Cerebellar cortex (tissue), 1 donor: Measurements from ENCODE around the gene TP53BP2.
A peak's percentile ranks its signal among the peaks of the same experiment; 100 is the strongest.

ENCODE experiments used
- DNase-seq: peaks from one replicate; pipeline ENCODE4 v3.0.0-alpha.2; 2015; ENCODE audit warnings: low spot score

Gene TP53BP2

DNA sequence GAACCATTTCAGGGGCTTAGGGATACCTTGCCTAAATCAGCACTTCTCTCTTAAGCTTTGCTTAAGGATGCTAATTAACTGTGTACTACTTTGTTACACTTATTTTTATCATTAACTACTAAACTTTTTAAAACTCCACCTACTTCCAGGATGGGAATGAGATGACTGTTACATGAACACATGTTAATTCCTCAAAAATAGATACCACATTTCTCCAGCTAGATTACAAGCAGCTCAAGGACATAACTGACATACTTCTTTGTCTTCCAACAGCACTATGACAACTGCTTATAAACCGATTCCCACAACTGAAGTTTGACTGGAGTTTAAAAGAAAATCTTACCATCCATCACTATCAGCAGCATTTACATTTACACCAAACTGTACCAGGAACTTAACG, 53.7 kb downstream of the TP53BP2 start:
- DNase-seq = no peak

DNA sequence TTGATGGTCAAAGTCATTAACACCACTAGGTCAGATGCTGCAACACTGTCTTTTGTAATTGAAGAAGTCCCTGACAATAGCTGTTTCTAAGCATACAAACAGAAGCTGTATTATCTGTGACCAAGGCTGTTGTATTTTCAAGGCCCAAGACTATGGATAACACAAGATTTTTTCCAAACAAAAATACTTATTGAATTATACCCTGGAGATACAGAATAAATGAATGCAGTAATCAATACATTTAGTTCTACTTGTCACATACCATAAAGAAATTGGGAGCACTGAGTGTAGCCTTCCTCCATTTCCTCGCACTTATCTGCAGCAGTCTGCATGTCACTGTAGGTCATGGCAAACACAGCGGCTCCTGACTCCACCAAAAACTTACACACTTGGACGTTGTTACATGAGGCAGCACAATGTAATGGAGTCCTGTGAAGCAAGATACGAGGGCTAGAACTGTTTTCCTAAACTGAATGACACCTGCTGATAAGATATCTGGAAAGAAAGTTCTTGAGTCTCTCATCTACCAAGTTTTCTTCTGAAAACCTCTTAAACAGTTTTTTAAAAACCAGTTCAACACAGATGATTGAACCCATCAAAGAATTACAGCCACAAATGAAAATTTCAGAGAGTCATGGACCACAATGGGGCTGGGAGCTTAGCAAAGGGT, 56.9 kb downstream of the TP53BP2 start:
- no peak for DNase-seq

DNA sequence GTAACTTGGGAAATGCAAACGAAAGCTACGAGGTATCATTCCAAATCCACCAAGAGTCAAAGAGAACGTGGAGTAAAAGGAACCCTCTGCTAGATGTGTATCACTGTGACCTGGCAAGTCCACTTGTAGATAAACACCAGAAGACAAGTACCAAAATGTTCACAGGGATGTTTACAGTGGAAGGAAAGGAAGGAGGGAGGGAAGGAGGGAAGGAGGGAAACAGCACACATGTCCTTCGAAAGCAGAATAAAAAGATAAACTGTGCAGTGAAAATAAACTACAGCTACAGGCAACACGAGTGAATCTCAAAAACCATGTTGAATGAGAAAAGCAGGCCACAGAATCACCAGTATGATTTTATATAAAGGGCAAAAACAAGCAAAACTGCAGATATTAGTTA, 59.9 kb downstream of the TP53BP2 start:
- no peak for DNase-seq

DNA sequence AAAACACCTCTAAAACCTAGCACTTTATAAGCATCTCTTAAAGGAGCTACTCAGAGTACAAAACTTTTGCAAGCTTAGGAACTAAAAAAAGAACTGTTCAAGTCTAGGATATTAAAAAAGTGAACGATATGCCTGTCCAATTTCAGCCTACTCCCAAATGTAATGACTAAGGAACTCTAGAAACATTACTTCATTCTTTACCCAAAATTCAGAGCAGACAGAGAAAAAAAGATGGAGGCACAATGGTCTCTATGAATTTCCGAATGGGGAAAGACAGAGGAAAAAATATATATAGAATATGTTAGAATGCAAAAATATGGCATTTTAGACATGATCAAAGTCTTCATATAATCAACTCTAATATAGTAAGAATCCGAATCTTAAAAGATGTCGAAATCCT, 61.2 kb downstream of the TP53BP2 start:
- no peak for DNase-seq

- no peak for DNase-seq
These were observed 62.1 kb downstream of the TP53BP2 start for GRCh38 chr1:223783676-223784075.

DNA sequence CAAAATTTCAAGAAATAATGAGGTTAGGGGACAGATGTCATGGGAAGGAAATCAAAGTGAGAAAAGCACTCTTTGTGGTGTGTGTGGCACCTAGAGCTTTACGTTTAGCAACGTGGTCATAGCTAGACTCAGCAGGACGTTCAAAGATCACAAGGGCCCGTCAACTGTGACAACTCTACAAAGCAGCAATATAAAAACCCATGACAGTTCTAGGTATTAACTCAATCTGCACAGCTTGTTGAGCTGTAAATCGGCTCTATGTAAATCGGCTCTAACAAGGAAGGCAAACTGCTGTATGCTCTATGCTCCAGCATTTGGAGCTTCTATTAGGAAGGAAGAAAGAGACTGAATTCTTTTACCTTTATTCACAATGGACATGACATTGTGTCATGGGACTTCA, 64.8 kb downstream of the TP53BP2 start:
- DNase-seq = no peak

- no peak for DNase-seq
These were observed 65.4 kb downstream of the TP53BP2 start for GRCh38 chr1:223780318-223780717.

- no peak for DNase-seq
These were observed 68.8 kb downstream of the TP53BP2 start for GRCh38 chr1:223776826-223777454.

DNA sequence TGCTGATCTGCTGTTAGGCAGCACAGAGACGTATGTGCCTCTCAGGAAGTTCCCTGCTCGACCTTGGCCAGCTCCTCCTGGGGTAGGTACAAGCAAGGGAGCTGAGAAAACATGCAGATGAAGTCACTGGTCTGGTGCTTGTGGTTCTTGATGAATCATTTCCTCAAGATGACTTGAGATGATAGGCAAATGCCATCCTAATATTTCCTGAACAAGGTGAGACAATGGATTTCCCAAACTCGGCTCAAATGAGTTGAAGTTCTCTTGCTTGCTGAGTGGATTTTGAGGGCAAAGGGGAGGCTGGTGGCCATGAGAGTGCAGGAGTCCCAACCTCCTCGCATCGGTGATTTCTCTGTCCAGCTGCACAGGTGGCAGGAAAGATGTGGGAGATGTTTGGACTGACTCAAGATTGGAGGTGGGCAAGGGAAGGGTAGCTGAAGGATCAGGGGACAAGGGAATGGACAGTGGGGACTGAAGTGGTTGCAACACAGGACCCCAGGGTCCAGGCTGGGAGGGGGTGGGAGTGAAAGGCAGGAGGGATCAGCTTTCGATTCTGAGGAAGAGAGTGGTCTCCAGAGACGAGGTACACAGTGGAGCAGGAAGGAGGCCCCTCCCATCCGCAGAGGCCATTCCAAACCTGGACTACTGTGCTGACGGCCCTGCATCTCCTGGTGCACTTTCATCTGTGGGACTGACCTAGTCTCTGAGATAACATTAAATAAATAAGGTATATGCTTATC, 69.5 kb downstream of the TP53BP2 start:
- DNase-seq = no peak

DNA sequence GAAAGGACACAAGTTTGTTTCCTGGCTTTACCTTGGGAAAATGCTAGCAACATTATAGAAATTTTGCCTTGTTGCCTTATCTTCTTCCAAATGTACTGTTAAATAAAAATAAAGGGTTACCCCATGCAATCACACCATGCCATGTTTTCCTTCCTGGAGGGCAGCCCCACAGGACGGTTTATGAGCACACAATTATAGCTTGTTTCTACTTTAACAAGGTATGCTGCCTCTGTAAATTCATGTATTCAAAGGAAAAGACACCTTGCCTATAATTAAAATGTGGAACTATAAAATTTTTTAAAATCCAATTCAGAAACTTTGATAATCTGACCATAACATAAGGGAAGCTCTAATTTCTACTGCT, 70.1 kb downstream of the TP53BP2 start:
- DNase-seq = no peak

DNA sequence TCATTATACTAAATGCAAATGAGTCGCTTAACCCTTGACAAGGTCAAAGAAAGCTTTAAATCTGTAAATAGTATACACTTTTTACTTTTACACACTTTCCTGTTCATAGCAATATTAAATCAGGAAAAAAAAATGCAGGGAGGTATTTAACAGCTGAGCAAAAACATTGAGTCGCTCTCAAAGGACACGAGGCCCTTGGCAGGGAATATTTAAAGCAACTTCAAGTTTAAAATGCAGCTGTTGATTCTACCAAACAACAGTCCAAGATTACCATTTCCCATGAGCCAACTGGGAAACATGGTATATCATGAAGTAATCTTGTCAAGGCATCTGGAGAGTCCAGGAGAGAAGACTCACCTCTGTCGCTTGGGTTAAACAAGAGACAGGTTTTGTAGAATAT, 70.7 kb downstream of the TP53BP2 start:
- DNase-seq = no peak

GRCh38 chr1:223774134-223774814, 71.5 kb downstream of the TP53BP2 start:
- DNase-seq = no peak

GRCh38 chr1:223772771-223773160, 73.0 kb downstream of the TP53BP2 start:
- DNase-seq = no peak

GRCh38 chr1:223771814-223772770, 73.7 kb downstream of the TP53BP2 start:
- DNase-seq = no peak

- no peak for DNase-seq
These were observed 74.3 kb downstream of the TP53BP2 start for GRCh38 chr1:223771469-223771813.

DNA sequence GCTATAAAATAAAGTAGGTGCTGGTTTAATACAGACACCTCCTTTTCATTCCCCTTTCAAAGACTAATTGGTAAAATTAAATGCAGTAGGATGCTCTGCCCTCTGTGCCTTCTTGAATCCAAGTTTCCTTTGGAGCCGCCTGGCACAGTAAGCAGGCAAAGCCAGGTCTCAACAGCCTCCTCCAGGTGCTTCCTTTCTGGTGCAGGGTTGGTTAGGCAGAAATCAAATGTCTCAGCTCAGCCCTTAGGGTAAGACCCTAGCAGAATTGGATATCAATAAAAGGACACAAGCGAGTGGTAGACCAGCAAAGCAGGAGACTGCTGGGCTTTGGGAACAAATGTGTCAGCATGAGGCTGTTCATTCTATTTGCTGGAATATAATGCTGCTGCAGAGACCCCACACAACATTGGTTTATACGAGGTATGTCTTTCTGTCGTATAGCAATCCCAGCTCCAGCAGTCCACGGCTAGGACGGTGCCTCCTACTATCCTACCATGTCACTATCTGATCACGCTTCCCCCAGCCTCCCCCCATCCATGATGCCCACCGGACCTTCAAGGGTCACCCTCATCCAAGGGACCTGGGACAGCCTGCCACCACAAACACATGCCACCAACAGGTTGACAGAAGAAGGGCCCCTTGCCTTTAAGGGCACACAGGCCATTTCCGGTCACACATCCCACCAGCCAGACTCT, 75.0 kb downstream of the TP53BP2 start:
- DNase-seq = no peak

DNA sequence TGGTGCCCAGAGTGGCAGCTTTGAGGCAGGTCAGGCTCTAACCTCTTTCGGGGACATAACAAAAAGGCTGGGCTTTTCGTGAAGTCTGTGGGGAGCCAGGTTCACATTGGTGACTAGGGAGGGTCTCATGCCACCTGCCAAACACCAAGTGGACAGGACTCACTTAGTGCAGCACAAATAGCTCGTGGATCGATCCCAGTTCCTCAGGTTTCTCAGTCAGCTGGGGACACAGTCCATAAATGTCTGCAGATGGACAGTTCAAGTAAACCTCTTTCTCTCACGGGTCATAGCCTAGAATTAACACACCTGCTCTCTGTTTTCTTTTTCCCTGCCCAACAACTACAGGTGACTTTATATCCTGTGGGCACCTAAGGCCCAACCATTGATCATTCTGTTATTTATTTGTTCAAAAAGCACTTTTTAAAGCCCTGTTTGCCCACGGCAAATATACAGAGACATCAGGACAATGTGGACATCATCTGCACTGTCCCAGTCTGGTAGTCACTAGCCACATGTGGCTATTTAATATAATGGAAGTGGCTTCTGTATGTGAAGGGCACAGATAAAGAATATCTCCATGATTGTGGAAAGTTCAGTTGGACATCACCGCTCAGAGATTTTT, 79.9 kb downstream of the TP53BP2 start:
- DNase-seq = no peak

- peak; percentile 57 for DNase-seq
These were observed 80.6 kb downstream of the TP53BP2 start for GRCh38 chr1:223765036-223765718.

GRCh38 chr1:223763881-223764280, 81.9 kb downstream of the TP53BP2 start:
- DNase-seq = no peak

DNA sequence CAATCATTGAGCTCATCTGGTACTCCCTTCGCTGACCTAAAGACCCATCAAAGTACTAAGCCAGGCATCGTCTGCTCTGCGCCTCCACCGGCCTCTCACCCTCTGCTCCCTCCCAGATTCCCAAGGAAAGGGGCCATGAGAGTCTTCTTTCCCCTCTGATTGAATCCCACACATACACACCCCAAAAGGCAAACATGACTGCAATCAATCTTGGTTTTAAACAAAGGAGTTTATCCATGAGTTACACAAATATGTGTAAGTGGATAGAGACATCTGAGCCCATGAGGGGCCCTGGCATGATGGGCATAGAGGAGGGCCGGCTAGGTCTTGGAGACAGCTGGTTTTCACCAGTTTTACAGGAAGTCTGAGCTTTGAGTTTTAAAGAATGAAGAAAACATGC, 82.5 kb downstream of the TP53BP2 start:
- DNase-seq = no peak
